ENCODE measurements around the gene TCN1.

GRCh38 chr11:59866397-59866796, at the start of gene TCN1:
- TF ChIP-seq E2F6 (IDR thresholded peaks at IDR 0.05) (no peak), CHD1 (IDR thresholded peaks at IDR 0.05; ENCODE audit: low read depth, low read length) (no peak), EP300 (IDR thresholded peaks at IDR 0.05; ENCODE audit: borderline replicate concordance in 1 of 2, low read depth in 2 of 2, low read length in 2 of 2) (no peak), POU5F1 (IDR thresholded peaks at IDR 0.05; ENCODE audit: low read depth, low read length) (no peak), CTCF (IDR thresholded peaks at IDR 0.05; ENCODE audit: control extremely low read depth in 1 of 3, insufficient read depth in 1 of 3, low read depth in 1 of 3, low read length in 3 of 3) (no peak), CBX8 (IDR thresholded peaks at IDR 0.05; ENCODE audit: borderline replicate concordance, low read depth, low read length) (no peak), SP1 (IDR thresholded peaks at IDR 0.05; ENCODE audit: low read depth, low read length) (no peak), TEAD4 (IDR thresholded peaks at IDR 0.05; ENCODE audit: low read depth, low read length) (no peak), MAX (IDR thresholded peaks at IDR 0.05) (no peak), POLR2A (IDR thresholded peaks at IDR 0.05; ENCODE audit: control extremely low read depth in 1 of 2, low read depth in 2 of 2, low read length in 2 of 2) (no peak), CEBPB (IDR thresholded peaks at IDR 0.05; ENCODE audit: low read depth, low read length) (peak; percentile 81), GABPA (IDR thresholded peaks at IDR 0.05; ENCODE audit: borderline replicate concordance, insufficient read depth, low read length) (no peak), POLR2AphosphoS5 (IDR thresholded peaks at IDR 0.05; ENCODE audit: low read depth, low read length) (no peak)

Data from H1 (cell line).